Endometrial microvascular endothelial cells (primary cell): Measurements from ENCODE around the gene VWA7. TPM values are rescaled to one million over a fixed set of nuclear protein-coding genes. Genes with fewer than 3 reads are reported as not detected.
"Not testable (repeated sequence)": the region's sequence is repeated elsewhere in the genome, so short reads cannot be mapped to it uniquely, and the experiment has no call there.

Experiments used
- in situ Hi-C: cut with HindIII; loops from 2 replicates; pipeline ENCODE4 v1.10.0; 2017; ENCODE audit warnings: low sequenced_read_pairs, low pct_unique_long_range_greater_than_20kb; ENCODE audit errors: inconsistent ontology term
- total RNA-seq: library from RNA; depleted of rRNA; stranded (reverse); fragments of >200 nt; gene quantifications from one replicate; pipeline ENCODE4 v1.2.3, GENCODE V29; 2015; ENCODE audit errors: inconsistent ontology term

The VWA7 gene
- total RNA-seq, 1 donor from 2014 or later = not detected

DNA sequence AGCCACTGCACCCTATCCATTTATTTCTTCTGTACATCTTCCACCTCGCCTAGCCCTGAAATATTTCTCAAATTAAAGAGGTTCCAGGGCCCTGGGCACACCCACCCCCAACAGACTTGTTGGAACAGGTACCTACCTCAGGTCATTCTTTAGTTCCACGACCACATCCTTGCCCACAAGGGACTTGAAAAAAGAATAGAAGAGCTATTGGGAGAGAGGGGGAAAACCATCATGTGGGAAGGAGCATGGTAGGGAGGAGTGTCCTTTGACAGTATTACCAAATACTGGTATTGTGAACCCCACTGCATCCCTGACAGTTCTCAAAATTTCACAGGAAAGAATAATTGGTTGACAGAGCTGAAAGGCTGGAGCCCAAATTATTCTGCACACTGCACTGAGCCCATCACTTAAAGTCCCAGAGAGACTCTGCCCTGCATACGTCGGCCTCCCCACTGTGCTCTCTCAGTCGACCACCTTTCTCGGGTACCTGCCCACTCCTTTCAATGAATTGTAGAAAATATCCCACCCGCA is 28.9 kb upstream of the VWA7 start:
- in situ Hi-C loops = no loop called here

DNA sequence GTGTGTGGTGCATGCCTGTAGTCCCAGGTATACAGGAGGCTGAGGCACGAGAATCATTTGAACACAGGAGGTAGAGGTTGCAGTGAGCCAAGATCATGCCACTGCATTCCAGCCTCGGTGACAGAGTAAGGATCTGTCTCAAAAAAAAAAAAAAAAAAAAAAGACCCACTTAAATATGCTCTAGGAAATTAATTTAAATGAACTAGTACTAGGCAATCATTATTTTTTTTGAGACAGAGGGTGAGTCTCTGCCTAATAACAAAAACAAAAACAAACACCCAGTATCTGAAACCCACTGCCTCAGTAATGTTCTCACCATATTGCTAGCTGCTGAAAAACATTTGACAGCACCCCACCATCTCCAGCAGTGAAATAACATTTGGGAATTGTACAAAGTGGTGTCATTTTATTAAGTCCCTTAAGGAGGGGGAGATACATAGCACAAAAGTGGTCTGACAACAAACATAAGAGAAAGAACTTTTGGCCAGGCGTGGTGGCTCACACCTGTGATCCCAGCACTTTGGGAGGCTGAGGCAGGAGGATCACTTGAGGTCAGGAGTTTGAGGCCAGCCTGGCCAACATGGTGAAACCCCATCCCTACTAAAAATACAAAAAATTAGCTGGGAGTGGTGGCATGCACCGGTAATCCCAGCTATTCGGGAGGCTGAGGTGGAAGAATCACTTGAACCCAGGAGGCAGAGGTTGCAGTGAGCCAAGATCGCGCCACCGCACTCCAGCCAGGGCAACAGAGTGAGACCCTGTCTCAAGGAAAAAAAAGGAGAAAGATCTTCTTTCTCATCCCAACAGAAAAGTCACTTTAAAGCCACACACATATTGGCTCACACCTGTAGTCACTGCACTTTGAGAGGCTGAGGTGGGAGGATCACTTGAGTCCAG is 24.2 kb upstream of the VWA7 start:
- in situ Hi-C loops = not testable (repeated sequence)

DNA sequence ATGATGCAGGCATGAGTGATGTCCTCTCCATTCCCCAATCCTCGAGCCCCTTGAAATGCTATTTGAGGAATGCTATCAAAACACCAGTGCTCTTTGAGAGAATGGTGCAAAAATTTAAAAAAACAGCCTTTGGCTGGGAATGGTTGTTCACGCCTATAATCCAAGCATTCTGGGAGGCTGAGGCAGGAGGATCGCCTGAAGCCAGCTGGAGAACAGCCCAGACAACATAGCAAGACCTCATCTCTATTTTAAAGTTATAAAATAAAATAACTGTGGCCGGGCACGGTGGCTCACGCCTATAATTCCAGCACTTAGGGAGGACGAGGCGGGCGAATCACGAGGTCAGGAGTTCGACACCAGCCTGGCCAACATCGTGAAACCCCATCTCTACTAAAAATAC is 22.7 kb upstream of the VWA7 start:
- in situ Hi-C loops = no loop called here

DNA sequence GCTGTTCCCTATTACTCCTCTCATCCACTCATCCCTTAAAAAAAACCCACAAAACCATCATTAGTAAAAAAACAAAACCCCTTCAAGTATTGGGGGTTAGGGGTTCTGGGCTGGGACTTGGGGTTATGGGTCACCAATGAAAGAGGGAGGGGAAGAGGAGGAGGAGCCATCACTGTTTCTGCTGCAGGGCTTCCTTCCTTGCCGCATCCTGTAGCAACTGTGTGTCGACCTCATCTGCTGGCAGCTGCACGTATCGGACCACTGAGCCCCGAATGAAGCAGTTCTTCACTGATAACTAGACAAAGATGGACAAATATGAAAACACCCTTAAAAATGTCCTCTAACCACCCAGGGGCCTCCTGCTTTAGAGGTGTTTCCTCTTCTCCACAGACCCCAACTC is 20.5 kb upstream of the VWA7 start:
- in situ Hi-C loops = no loop called here

DNA sequence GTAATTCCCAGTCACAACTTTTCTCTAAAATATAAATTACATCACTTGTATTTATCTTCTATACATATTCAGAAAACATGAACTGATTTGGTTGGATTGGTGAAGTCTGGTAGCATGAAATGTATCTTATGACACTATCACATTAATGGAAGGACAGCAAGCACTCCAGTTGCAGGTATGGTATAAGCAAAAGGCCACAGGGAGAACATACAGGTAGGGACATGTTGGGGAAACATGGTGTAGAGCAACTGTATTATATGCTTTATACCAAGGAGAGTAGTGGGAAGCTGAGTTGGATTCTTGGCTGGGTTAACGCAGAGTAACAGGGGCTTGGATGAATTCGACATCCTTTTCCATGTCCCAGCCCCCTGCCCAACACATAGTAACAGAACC is 19.9 kb upstream of the VWA7 start:
- in situ Hi-C loops = no loop called here

DNA sequence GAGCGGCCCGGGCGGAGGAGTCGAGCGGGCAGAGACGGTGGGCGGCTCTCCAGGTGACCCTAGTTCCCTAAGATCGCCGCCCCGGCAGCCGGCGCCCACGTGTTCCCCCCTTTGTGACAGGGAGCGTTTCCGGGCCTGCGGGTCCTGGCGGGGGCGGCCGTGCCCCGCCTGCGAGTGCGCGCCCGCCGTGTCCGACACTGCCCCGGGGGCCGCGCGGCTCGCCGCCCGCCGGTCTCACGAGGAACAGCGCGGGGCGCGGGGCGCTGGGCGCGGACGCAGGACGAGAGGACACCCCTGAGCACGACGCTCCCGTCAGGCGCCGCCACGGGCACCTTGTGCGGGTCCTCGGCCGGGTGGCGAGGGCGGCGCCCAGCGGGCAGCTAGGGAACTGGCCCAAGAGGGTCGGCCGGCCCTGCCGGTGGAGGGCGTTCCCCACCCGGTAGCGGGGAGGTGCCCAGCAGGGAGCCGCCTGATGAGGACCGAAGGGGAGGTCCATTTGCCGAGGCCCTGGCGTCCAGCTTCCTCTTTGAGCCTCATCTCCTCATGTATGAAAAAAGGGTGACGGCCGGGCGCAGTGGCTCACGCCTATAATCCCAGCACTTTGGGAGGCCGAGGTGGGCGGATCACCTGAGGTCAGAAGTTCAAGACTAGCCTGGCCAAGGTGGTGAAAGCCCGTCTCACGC is 18.6 kb upstream of the VWA7 start, which contains the start of gene VARS1:
Gene VARS1 (minus strand): TSS at position 137 of the 683 bp plus-strand sequence. CDS start 535 bp downstream, outside the sequence.
- in situ Hi-C loops = no loop called here

DNA sequence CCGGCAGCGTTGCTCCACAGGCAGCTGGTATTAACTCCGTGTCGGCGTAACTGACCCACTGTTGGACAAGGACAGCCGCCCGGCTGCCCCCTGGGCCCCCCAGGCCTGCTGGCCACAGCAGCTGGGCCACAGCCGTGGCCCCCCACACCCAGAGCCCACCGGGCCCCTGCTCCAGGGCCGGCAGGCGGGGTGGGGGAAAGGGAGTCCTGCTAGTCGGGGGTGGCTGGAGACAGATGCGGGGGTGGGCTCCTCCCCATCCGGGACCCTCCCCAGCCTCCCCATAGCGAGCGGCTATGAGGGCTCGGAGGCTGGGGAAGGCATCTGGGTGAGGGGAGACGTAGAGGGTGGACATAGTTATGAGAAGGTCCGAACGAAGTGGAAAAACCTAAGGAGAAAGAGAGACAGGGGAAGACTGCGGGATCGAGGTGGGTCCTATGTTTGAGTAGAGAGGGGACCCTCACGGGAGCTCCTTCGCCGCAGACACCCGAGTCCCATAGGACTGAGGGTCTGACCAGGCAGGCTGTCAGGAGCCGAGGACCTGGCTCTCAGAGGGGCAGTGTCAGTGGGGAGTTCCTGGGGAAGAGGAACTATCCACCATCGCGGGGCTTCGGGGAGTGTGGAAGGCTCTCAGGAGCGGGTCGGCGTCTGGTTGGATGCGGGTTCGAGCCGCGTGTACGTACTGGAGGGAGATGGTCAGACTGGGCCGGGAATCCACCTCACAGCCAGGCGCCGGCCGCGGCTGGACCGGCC is 17.9 kb upstream of the VWA7 start:
- in situ Hi-C loops = no loop called here

DNA sequence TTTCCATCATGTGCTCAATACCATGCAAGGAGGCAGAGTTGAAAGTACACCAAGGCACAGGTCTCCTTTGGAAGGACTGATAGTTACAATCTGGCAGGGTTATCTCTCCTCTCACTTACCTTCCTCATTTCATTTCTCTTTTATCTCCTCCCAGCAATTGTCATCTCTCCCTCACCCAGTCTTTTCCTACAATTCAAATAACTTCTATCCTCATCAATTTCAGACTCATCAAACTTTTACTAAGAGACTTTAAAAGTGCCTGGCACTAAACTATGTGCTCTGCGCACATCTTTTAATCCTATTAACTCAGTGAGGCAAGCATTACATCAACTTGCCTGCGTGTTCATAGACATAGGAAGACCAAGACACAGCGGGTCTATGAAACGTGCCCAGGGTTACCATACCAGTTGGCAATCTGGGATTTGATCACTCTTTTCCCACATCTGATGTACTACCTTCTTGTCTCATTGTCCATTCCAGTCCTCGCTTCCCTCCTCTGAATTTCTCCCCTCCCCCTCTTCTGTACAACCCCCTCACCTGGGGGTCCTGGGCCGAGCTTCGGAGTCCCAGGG is 17.3 kb upstream of the VWA7 start:
- in situ Hi-C loops = no loop called here

DNA sequence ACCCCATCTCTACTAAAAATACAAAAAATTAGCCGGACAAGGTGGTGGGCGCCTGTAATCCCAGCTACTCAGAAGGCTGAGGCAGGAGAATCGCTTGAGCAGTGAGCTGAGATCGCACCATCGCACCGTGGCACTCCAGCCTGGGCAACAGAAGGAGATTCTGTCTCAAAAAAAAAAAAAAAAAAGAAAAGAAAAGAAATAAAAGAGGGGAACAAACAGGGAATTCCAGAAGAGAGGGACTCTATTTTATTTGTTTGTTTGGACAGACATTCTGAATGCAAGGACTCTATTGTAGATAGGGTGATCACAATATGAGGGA is 16.8 kb upstream of the VWA7 start:
- in situ Hi-C loops = not testable (repeated sequence)

DNA sequence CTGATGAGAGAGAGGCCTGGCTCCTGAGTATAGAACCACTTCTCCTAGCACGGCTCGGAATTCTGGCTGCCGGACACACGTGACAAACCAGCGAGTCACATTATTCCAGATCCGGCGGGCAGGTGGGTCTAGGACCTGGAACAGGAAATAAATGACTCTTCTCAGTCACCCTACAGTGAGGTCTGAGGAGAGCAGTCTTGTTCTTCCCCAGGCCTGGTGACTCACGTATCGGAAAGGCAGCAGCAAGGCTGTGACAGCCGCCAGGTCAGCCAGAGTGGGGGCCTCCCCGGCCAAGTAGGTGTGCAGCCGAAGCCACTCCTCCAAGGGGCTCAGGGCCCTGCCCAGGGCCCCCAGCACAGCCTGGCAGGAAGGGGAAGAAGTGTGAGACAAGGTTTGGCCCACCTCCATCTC is 15.6 kb upstream of the VWA7 start:
- in situ Hi-C loops = no loop called here

DNA sequence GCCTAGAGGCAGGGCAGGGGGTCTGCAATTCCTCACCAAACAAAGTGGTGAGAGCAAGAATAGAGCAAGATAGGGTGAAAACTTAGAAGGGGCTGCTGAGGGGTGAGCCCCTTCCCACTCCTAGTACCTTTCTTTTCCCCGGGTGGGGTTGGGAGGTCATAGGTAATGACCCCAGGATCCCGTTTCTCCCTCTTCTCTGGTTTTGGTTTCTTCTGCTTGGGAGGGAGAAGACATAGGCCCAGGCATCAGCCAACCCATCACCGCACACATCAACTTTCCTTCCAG is 14.9 kb upstream of the VWA7 start:
- in situ Hi-C loops = no loop called here

DNA sequence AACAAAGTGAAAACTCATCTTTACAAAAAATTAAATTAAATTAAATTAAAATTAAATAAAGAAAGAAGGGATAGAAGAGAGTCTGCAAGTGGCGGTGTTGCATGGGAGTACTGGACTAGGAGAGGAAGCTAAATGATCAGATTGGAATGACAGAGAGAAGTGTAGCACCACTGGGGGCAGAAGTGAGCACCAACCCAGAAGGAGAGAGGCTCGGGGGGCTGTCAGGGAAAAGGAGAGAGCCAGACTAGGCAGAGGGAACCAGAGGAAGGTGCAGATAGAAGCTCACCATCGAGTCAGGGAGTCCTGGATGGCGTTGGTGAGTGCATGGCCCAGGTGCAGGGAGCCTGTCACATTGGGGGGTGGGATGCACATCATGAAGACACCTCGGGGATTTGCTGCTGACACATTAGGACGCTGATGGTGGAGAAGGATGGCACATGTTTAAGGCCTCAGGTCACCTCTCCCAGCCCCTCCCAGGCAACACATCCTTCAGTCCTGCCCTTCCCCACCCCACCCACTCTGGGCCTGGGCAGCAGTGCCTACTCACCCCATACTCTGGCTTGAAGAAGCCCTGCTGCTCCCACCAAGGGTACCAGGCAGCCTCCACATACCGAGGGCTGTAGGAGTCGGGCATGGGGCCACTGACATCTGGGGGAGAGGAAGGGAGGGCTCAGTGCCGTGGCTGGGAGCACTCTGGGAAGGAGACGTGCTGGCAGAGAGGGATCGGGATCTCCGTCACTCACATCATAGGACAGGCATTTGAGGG is 14.4 kb upstream of the VWA7 start:
- in situ Hi-C loops = no loop called here

DNA sequence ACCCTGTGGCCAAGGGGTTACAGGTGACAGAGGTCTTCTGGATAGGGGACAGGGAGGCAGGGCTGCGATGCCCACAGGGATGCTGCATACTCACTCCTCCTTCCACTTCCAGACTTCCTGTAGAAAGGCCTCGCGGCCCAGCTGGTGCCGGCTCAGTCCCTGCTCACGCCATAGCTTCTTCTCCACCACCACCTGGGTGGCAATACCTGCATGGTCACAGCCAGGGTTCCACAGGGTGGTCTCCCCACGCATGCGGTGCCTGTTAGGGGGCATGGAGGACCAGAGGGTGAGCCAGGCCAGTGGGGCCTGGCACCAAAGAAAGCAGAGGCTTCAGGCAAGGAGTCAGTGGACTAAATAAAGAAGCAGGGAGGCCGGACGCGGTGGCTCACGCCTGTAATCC is 8.3 kb upstream of the VWA7 start:
- in situ Hi-C loops = no loop called here

DNA sequence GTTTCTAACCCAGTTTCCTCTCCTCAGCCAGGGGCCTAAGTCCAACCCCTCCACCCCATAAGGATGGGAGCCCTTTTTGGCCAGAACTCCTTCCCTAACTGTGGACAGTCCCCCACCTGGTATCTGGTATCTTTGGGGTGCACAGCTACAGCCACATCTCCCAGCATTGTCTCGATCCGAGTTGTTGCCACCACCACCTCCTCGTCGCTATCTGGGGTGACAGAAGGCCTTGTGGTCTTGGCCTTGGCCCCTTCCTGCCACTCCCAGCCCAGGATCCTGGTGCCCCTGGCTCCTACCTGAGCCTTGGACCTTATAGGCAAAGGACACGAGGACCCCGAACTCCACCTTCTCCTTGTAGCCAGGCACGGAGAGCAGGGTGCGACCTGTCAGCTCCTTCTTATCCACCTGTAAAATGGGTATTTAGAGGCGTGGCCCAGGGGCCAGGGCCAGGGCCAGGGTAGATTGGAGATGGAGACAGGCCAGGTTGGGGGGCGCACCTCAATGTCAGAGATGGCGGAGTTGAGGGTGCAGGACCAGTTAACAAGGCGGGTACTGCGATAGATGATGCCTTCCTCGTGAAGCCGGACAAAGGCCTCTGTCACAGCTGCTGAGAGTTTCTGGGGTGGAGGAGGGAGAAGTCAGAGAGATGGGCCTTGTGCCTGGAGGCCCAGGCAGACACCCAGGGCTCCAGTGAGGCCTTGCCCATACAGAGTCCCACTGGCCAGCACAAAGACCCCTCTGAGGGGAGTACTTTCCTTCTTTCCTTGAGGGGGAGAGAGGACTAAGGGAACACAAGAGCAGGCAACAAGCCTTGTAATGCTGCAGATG is 7.2 kb upstream of the VWA7 start:
- in situ Hi-C loops = no loop called here

DNA sequence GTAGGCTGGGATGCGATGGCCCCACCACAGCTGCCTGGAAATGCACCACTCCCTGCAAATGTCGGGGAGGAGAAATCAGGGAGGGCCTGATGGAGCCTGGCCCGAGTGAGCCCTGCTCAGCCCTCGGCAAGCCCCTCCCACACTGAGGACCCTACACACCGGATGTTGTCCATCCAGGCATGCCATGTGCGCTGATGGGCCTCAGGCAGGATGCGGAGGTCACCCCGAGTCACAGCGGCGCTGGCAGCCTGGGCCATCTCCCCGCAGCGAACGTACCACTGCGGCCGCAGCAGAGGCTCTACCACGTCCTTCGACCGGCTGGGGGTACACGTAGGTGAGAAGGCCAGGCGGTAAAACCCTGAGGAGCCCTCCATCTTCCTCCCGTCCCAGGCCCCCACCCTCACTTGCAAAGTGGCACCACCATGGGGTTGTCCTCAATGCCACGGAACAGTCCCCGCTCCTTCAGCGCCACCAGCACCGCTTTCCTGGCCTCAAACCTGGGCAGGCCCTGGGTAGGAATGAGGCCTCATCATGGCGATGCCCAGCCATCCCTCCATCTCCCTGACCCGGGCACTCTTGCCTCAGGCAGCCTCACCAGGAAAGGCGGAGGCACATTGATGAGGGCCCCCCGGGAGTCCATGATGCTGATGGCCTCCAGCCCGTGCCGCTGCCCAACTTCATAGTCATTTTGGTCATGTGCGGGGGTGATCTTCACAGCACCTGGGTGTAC is 5.2 kb upstream of the VWA7 start:
- in situ Hi-C loops = no loop called here

DNA sequence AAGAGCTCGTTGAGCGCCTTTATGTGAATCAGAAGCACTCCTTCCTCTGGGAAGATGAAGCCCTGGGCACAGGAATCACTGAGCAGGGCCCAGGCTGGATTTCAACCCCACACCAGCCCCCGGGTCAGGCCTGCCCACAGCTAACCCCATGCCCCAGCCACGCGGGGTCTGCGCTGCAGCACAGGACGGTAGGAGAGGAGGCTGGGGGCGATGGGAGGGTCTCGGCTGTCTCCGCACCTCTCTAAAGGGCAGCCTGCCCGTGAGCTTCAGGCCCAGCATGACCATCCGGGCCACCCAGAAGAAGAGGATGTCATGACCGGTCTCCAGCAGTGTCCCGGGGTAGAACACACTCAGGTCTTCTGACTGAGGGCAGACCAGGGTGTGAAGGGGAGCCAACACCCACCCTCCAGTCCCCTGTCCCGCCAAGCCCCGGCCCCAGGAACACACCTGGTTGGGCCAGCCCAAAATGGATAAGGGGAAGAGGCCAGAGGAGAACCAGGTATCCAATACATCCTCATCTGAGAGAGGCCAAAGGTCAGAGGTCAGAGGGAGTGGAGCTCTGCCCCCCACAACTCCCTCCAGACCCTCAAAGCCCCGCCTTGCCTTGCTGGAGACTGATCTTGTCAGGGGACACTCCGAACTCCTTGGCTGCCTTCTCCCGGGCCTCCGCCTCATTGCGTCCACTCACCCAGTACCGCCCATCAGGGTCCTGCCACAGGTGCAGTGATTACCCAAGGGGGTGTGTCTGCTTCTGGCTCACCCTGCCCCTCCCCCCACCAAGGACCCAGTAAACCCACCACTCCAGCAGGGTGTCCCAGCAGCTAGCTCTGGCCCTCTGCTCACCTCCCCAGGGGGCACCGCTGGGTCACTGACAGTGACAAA is 4.4 kb upstream of the VWA7 start:
- in situ Hi-C loops = no loop called here
